IMR-90 (cell line): ENCODE data around the gene TCF7.

Source experiments
- BHLHE40 ChIP-seq: fragments of 150-350 bp; IDR thresholded peaks from 2 replicates; pipeline ENCODE4 v1.6.1; 2016; ENCODE audit warnings: mild to moderate bottlenecking, low read depth, low read length
- CEBPB ChIP-seq: IDR thresholded peaks from 2 replicates; pipeline ENCODE4 v1.6.1; 2012; ENCODE audit warnings: low read depth, low read length, improper control_type of control experiment
- FOS ChIP-seq: fragments of 150-350 bp; IDR thresholded peaks from 2 replicates; pipeline ENCODE4 v1.6.1; 2016; ENCODE audit warnings: low read depth, low read length
- MAFK ChIP-seq: IDR thresholded peaks from 2 replicates; pipeline ENCODE4 v1.6.1; 2012; ENCODE audit warnings: low read depth, low read length, improper control_type of control experiment
- MAZ ChIP-seq: IDR thresholded peaks from 2 replicates; pipeline ENCODE4 v1.6.1; 2012; ENCODE audit warnings: low read depth, mild to moderate bottlenecking, low read length, improper control_type of control experiment, moderate library complexity, borderline replicate concordance
- MXI1 ChIP-seq: IDR thresholded peaks from 2 replicates; pipeline ENCODE4 v1.6.1; 2012; ENCODE audit warnings: low read depth, mild to moderate bottlenecking, low read length, moderate library complexity, borderline replicate concordance
- POLR2A ChIP-seq: IDR thresholded peaks from 2 replicates; pipeline ENCODE4 v1.6.1; 2012; ENCODE audit warnings: mild to moderate bottlenecking, low read depth, low read length
- RAD21 ChIP-seq: IDR thresholded peaks from 2 replicates; pipeline ENCODE4 v1.6.1; 2012; ENCODE audit warnings: low read length, improper control_type of control experiment
- RFX5 ChIP-seq: IDR thresholded peaks from 2 replicates; pipeline ENCODE4 v1.8.0; 2012; ENCODE audit warnings: low read depth, mild to moderate bottlenecking, low read length, moderate library complexity
- TF ChIP-seq, protein P1 (sequence below): conservative IDR thresholded peaks from 2 replicates; pipeline ENCODE4 v1.5.1; 2012; ENCODE audit warnings: mild to moderate bottlenecking, low read depth, low read length, improper control_type of control experiment
- TF ChIP-seq, protein P2 (sequence below): fragments of 150-350 bp; IDR thresholded peaks from 2 replicates; pipeline ENCODE4 v1.6.1; 2017; ENCODE audit warnings: mild to moderate bottlenecking, antibody characterized with exemption, low read length, low read depth

DNA sequence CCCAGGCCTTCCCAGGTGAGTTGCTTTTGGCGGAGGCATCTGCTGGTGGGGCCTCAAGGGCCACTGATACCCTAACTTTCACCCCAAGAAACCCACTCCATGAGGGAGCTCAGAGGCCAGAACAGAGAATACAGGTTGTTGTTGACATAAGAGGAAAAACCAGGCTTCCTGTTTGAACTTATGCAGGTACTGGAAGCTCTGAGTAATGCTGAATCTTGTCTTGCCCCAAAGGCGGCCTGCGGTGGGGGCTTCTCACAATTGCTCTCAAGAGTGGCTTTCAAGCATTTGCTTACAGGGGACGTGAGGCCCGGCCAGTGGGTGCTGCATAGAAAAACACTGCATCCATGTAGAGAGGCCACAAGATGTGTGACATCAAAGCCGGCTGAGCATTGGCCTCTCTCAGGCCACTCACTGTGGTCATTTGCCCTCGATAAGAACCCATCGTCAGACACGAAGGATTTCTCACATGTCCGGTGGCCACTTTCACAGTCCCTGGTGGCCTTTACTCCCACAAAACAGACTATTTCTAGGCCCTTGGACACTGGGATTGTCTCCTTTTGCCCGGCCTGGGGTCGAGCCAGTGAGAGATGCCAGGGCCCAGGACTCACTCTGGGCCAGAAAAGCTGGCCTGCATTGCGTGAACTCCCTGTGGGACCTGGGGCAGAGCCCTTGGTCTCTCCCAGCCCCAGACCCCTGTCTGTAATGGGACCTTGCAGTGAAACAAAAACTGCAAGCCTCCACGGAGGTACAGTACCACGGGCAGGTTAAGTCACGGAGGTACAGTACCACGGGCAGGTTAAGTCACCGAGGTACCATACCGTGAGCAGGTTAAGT is 34.5 kb upstream of the TCF7 start:
- TF ChIP-seq BHLHE40 (no peak), MAFK (no peak), MXI1 (no peak), POLR2A (no peak), FOS (no peak), CEBPB (no peak), RFX5 (no peak), MAZ (no peak), RAD21 (no peak)
- TF ChIP-seq, protein P1, sequence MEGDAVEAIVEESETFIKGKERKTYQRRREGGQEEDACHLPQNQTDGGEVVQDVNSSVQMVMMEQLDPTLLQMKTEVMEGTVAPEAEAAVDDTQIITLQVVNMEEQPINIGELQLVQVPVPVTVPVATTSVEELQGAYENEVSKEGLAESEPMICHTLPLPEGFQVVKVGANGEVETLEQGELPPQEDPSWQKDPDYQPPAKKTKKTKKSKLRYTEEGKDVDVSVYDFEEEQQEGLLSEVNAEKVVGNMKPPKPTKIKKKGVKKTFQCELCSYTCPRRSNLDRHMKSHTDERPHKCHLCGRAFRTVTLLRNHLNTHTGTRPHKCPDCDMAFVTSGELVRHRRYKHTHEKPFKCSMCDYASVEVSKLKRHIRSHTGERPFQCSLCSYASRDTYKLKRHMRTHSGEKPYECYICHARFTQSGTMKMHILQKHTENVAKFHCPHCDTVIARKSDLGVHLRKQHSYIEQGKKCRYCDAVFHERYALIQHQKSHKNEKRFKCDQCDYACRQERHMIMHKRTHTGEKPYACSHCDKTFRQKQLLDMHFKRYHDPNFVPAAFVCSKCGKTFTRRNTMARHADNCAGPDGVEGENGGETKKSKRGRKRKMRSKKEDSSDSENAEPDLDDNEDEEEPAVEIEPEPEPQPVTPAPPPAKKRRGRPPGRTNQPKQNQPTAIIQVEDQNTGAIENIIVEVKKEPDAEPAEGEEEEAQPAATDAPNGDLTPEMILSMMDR, result no peak
- TF ChIP-seq, protein P2, sequence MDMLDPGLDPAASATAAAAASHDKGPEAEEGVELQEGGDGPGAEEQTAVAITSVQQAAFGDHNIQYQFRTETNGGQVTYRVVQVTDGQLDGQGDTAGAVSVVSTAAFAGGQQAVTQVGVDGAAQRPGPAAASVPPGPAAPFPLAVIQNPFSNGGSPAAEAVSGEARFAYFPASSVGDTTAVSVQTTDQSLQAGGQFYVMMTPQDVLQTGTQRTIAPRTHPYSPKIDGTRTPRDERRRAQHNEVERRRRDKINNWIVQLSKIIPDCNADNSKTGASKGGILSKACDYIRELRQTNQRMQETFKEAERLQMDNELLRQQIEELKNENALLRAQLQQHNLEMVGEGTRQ, result no peak
